ENCODE results near the gene FSD1L.

The FSD1L gene

GRCh38 chr9:105447814-105448812, at the start of gene FSD1L:
Gene FSD1L, plus strand, starts transcription at chr9:105448034. Its CDS starts 187 bp downstream, at chr9:105448221.
- H3K27ac ChIP-seq = 0 out of 2 replicates have a peak within 1 kb of the TSS, but pooled peaks have one; percentile 10
- TF ChIP-seq ZFX (IDR thresholded peaks at IDR 0.05; ENCODE audit: borderline replicate concordance) (no peak), CTCF (IDR thresholded peaks at IDR 0.05) (peak; percentile 75)

- H3K27ac ChIP-seq = no peak overlapping the region
- TF ChIP-seq CTCF (IDR thresholded peaks at IDR 0.05) (no peak), ZFX (IDR thresholded peaks at IDR 0.05; ENCODE audit: borderline replicate concordance) (no peak)
Observed at GRCh38 chr9:105399117-105399516, 48.7 kb upstream of the FSD1L start.

GRCh38 chr9:105401651-105402050, 46.2 kb upstream of the FSD1L start:
- no peak for TF ChIP-seq CTCF (IDR thresholded peaks at IDR 0.05)
- no peak for TF ChIP-seq ZFX (IDR thresholded peaks at IDR 0.05; ENCODE audit: borderline replicate concordance)
- H3K27ac ChIP-seq = no peak overlapping the region

GRCh38 chr9:105403552-105404248, 44.1 kb upstream of the FSD1L start:
- no peak overlapping the region for H3K27ac ChIP-seq
- TF ChIP-seq ZFX (IDR thresholded peaks at IDR 0.05; ENCODE audit: borderline replicate concordance) = no peak
- no peak for TF ChIP-seq CTCF (IDR thresholded peaks at IDR 0.05)

GRCh38 chr9:105405514-105406131, 42.2 kb upstream of the FSD1L start:
- H3K27ac ChIP-seq = no peak overlapping the region

GRCh38 chr9:105406369-105406768, 41.5 kb upstream of the FSD1L start:
- no peak for TF ChIP-seq CTCF (IDR thresholded peaks at IDR 0.05)
- TF ChIP-seq ZFX (IDR thresholded peaks at IDR 0.05; ENCODE audit: borderline replicate concordance) = no peak
- no peak overlapping the region for H3K27ac ChIP-seq

More at GRCh38 chr9:105405514-105406131, 42.2 kb upstream of the FSD1L start:
- TF ChIP-seq CTCF (IDR thresholded peaks at IDR 0.05) = no peak
- no peak for TF ChIP-seq ZFX (IDR thresholded peaks at IDR 0.05; ENCODE audit: borderline replicate concordance)

All from 22Rv1 (cell line).